ENCODE data around the gene AFF2. TPM values are rescaled to one million over a fixed set of nuclear protein-coding genes. Genes with fewer than 3 reads are reported as not detected.

The AFF2 gene
- total RNA-seq = 0.15 and 0.17 TPM in 2 replicates

GRCh38 chrX:148500423-148501385 is at the start of gene AFF2:
Gene AFF2, plus strand, starts transcription at chrX:148500617. Its CDS starts 481 bp downstream, at chrX:148501098.

Measured in bronchus fibroblast of lung (primary cell).